HTR-8/SVneo (cell line): ENCODE data around the gene SARM1.

Source experiments
- DNase-seq: peaks from one replicate; pipeline ENCODE4 v3.0.0; 2011; ENCODE audit warnings: low spot score, mixed read lengths; ENCODE audit not compliant: insufficient read length
- FAIRE-seq: peaks from 2 replicates; lab custom pipeline; 2011; peaks lifted over from hg19 to GRCh38; lab: Jason Lieb, UNC

SARM1 gene

GRCh38 chr17:28391401-28391800 lies 19.9 kb downstream of the SARM1 start:
- FAIRE-seq (no peak), DNase-seq (no peak)

GRCh38 chr17:28392491-28392890 lies 21.0 kb downstream of the SARM1 start:
- no peak for DNase-seq

GRCh38 chr17:28394337-28395116 lies 23.0 kb downstream of the SARM1 start:
- DNase-seq (no peak), FAIRE-seq (no peak)

More at GRCh38 chr17:28392491-28392890, 21.0 kb downstream of the SARM1 start:
- no peak for FAIRE-seq

GRCh38 chr17:28395426-28395825 lies 23.9 kb downstream of the SARM1 start:
- FAIRE-seq (no peak), DNase-seq (no peak)

- DNase-seq (no peak), FAIRE-seq (no peak)
Observed at GRCh38 chr17:28395968-28396367, 24.5 kb downstream of the SARM1 start.

GRCh38 chr17:28396635-28397239 lies 25.2 kb downstream of the SARM1 start:
- no peak for DNase-seq
- FAIRE-seq = no peak

GRCh38 chr17:28397275-28397674 lies 25.8 kb downstream of the SARM1 start:
- FAIRE-seq (no peak), DNase-seq (no peak)

GRCh38 chr17:28397687-28398279 lies 26.3 kb downstream of the SARM1 start:
- FAIRE-seq (no peak), DNase-seq (no peak)

GRCh38 chr17:28398280-28398981 lies 26.9 kb downstream of the SARM1 start:
- no peak for DNase-seq
- FAIRE-seq = no peak

- FAIRE-seq (no peak), DNase-seq (no peak)
Observed at GRCh38 chr17:28399808-28400207, 28.3 kb downstream of the SARM1 start.

GRCh38 chr17:28402224-28402630 lies 30.7 kb downstream of the SARM1 start:
- DNase-seq (no peak), FAIRE-seq (no peak)

- FAIRE-seq (no peak), DNase-seq (no peak)
Observed at GRCh38 chr17:28402844-28403243, 31.4 kb downstream of the SARM1 start.

GRCh38 chr17:28404007-28404406 lies 32.5 kb downstream of the SARM1 start:
- FAIRE-seq = no peak
- no peak for DNase-seq

- DNase-seq (no peak), FAIRE-seq (no peak)
Observed at GRCh38 chr17:28404461-28404811, 32.9 kb downstream of the SARM1 start.

- DNase-seq = no peak
- FAIRE-seq = peak; percentile 58
Observed at GRCh38 chr17:28404812-28405570, 33.5 kb downstream of the SARM1 start.

GRCh38 chr17:28405632-28406472 lies 34.4 kb downstream of the SARM1 start, which contains the start of gene SLC46A1:
Gene SLC46A1 (minus strand): TSS chr17:28406212. CDS start chr17:28406114, 98 bp downstream.
- peak; percentile 88 for FAIRE-seq

GRCh38 chr17:28406473-28406814 lies 35.0 kb downstream of the SARM1 start:
- peak; percentile 4 for FAIRE-seq
- no peak for DNase-seq

More at GRCh38 chr17:28405632-28406472, 34.4 kb downstream of the SARM1 start, which contains the start of gene SLC46A1:
- DNase-seq = peak; percentile 74

GRCh38 chr17:28407130-28407973 lies 35.9 kb downstream of the SARM1 start:
- peak; percentile 72 for DNase-seq
- no peak for FAIRE-seq
